ENCODE measurements around the gene RGMA.

RGMA gene

DNA sequence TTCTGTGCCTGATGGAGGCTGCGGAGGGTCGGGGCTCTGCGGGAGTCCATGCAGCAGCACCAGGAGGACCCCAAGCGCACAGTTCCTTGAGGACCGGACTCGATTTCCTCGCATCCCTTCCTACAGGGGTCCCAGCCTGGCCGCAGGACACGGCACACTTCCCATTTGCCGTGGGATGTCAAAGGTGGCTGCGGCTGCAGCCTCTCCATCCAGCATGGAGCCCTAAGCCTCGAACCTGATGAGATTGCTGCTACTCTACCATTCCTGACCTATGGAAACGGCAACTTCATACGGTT lies 40.6 kb downstream of the RGMA start:
- TF ChIP-seq, protein P1, sequence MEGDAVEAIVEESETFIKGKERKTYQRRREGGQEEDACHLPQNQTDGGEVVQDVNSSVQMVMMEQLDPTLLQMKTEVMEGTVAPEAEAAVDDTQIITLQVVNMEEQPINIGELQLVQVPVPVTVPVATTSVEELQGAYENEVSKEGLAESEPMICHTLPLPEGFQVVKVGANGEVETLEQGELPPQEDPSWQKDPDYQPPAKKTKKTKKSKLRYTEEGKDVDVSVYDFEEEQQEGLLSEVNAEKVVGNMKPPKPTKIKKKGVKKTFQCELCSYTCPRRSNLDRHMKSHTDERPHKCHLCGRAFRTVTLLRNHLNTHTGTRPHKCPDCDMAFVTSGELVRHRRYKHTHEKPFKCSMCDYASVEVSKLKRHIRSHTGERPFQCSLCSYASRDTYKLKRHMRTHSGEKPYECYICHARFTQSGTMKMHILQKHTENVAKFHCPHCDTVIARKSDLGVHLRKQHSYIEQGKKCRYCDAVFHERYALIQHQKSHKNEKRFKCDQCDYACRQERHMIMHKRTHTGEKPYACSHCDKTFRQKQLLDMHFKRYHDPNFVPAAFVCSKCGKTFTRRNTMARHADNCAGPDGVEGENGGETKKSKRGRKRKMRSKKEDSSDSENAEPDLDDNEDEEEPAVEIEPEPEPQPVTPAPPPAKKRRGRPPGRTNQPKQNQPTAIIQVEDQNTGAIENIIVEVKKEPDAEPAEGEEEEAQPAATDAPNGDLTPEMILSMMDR (conservative IDR thresholded peaks at IDR 0.05; ENCODE audit: low read length) = no peak

DNA sequence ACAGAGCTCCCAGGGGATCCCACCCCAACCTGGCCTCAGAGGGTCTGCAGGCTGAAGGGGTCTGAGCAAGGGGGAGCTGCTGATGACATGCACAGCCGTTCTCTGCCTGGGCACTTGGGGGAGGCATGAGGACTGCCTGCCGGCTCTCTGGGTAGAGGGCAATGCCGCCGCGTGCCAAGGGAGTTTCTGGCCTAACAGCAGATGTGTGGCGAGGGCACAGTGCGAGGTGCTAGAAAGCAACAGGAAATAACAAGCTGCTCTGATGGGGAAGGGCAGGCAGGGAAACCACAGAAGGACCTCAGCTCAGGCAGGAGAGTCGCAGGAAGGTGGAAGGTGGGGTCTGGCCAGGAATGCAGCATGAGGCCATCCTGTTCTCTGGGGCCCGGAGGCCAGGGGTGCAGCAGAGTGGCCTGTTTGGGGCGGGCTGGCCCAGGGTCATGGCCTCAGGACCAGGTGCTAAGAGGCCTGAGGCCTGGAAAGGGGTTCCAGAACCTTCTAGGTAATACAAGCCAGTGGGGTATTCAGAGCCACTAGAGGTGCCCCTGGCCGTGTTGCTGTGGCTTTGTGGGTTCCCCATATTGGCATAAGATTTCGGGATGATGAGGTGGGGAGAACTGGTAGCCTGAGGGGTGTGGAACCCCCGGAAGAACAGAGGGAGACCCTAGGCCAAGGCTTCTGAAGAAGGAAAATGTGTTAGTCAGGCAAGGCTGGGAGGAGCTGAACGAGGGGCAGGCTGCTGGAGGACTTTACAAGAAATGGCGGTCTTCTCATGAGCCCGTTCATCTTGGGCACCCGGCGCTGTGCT lies 41.2 kb downstream of the RGMA start:
- TF ChIP-seq, protein P1 (conservative IDR thresholded peaks at IDR 0.05; ENCODE audit: low read length) = no peak
- DNase-seq (ENCODE audit: low read depth) = no peak
- H3K4me3 ChIP-seq (ENCODE audit: low read length) = no peak overlapping the region

More for the DNA sequence above, 40.6 kb downstream of the RGMA start:
- no peak for DNase-seq (ENCODE audit: low read depth)
- no peak overlapping the region for H3K4me3 ChIP-seq (ENCODE audit: low read length)

DNA sequence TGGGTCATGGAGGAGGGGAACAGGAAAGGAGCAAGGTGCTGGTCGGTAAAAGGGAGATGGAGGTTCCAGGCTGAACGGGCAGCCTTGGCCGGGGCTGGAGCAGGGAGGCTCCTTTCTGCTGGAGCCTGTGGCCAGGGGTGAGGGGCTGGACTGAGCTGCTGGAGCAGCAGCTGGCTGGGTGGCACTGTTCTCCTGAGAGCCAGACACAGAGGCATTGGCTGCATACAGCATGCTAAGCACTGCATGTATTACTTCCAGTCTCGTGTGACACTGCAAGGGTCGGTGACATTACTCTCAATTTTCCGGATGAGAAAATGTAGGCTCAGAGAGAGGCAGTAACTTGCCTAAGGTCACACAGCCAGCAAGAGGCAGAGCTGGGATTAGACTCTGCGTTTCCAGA lies 42.3 kb downstream of the RGMA start:
- no peak overlapping the region for H3K4me3 ChIP-seq (ENCODE audit: low read length)
- DNase-seq (ENCODE audit: low read depth) = no peak
- TF ChIP-seq, protein P1 (conservative IDR thresholded peaks at IDR 0.05; ENCODE audit: low read length) = no peak

DNA sequence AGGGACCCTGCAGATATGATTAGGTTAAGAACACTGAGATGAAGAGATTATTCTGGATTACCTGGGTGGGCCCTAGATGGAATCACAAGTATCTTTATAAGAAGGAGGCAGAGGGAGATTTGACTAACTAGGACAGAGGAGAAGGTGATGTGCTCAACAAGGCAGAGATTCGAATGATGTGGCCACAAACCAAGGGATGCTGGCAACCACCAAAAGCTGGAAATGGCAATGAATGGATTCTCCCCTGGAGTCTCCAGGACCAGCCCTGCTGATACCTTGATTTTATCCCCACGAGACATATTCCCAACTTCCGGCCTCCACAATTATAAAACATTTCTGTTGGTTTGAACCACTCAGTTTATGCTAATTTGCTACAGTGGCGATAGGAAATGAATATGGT lies 42.9 kb downstream of the RGMA start:
- TF ChIP-seq, protein P1 (conservative IDR thresholded peaks at IDR 0.05; ENCODE audit: low read length) = no peak
- DNase-seq (ENCODE audit: low read depth) = no peak

DNA sequence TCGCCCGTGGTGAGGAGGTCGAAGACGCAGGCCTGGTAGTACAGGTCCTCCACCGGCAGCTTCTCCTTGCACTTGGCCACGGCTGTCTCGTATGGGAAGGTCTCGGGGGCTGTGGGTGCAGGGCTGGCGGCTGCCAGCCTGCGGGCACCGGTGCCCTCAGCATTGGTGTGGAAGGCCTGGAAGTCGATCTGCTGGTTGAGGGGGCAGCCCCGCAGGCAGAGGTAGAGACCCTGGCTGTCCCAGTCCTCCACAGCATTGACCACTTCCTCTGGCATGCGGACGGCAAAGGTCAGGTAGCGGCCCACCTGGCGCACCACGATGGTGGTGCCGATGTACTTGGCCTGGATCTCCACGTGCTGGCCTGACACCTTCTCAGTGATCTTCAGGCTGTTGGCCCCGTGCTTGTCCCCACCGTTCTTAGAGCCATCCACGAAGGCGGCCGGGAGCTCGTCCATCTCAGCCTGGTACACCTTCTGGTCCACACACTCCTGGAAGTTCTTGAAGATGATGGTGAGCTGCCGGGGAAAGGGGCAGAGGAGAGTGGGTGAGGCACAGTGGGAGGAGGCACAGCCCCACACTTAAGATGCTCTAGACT lies 43.7 kb downstream of the RGMA start:
- no peak overlapping the region for H3K4me3 ChIP-seq (ENCODE audit: low read length)
- DNase-seq (ENCODE audit: low read depth) = no peak
- TF ChIP-seq, protein P1 (conservative IDR thresholded peaks at IDR 0.05; ENCODE audit: low read length) = no peak

More for the DNA sequence above, 42.9 kb downstream of the RGMA start:
- H3K4me3 ChIP-seq (ENCODE audit: low read length) = no peak overlapping the region

DNA sequence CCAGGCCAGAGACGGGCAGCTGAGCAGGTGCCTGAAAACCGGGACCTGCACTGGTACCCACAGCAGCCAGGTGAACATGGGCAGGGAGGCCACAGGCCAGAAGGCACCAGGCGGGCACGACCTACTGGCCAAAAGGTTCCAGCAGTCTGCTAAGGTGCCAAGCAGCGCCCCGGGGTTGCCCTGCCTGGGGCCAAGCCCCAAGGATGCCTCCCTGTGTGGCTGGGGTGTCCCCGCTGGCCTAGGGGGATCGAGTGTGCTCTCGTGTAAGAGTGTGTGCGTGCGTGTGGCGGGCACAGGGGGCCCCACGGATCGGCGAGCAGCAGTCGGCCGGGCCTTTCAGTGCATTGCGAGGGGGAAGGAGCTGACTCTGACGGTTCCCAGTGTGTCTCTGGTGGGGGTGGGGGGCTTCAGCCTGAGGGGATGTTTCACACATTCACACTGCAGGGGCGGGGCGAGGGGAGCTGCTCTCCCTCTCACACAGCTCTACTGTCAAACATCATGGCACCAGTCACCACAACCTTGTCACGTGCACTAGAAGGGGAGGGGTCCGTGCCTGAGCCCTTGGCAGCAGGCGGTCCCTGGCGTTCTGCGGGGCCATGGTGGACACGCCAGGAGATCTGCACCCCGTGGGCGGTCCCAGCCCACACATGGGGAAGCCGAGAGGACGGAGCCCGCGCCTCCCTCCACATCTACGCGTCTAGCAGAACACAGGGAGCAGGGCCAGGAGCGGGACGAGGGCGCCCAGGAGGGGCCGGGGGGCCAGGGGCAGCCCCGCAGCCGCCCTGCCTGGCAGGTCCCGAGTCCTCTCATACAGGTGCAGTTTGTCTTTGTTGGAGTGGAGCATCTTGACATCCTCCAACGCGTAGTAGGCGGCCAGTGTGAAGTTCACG lies 44.5 kb downstream of the RGMA start:
- no peak overlapping the region for H3K4me3 ChIP-seq (ENCODE audit: low read length)
- TF ChIP-seq, protein P1 (conservative IDR thresholded peaks at IDR 0.05; ENCODE audit: low read length) = no peak
- DNase-seq (ENCODE audit: low read depth) = no peak

Data from AG10803 (cell line).